H9 (cell line): Measurements from ENCODE around the gene CD209. TPM values are rescaled to one million over a fixed set of nuclear protein-coding genes. Genes with fewer than 3 reads are reported as not detected.
A peak's percentile ranks its signal among the peaks of the same experiment; 100 is the strongest.

Experiments used
- DNase-seq: peaks from one replicate; pipeline ENCODE4 v3.0.0-alpha.2; 2017
- H2AFZ ChIP-seq: one replicate; pipeline ENCODE4 v1.6.1; 2013; ENCODE audit warnings: mild to moderate bottlenecking, low read length, control low read depth, moderate library complexity
- H2AK5ac ChIP-seq: 2 replicates; pipeline ENCODE4 v1.6.1; 2013; ENCODE audit warnings: low read length, control low read depth, mixed read lengths; ENCODE audit not compliant: insufficient read length
- H2BK120ac ChIP-seq: one replicate; pipeline ENCODE4 v1.6.1; 2013; ENCODE audit warnings: low read depth, mild to moderate bottlenecking, low read length, control low read depth, inconsistent platforms; ENCODE audit not compliant: poor library complexity, severe bottlenecking
- H2BK12ac ChIP-seq: 2 replicates; pipeline ENCODE4 v1.6.1; 2013; ENCODE audit warnings: low read length, control low read depth, mixed read lengths, low read depth; ENCODE audit not compliant: insufficient read length
- H2BK15ac ChIP-seq: 2 replicates; pipeline ENCODE4 v1.6.1; 2013; ENCODE audit warnings: low read depth, low read length, control low read depth
- H2BK20ac ChIP-seq: one replicate; pipeline ENCODE4 v1.6.1; 2013; ENCODE audit warnings: low read depth, mild to moderate bottlenecking, low read length, control low read depth, inconsistent platforms; ENCODE audit not compliant: poor library complexity, severe bottlenecking
- H2BK5ac ChIP-seq: 2 replicates; pipeline ENCODE4 v1.6.1; 2013; ENCODE audit warnings: low read length, control low read depth, mixed read lengths; ENCODE audit not compliant: insufficient read length
- H3K14ac ChIP-seq: 2 replicates; pipeline ENCODE4 v1.6.1; 2013; ENCODE audit warnings: low read length, control low read depth; ENCODE audit not compliant: insufficient read depth
- H3K18ac ChIP-seq: 2 replicates; pipeline ENCODE4 v1.6.1; 2013; ENCODE audit warnings: low read depth, mild to moderate bottlenecking, mixed read lengths, low read length, control low read depth; ENCODE audit not compliant: insufficient read length
- H3K23ac ChIP-seq: 2 replicates; pipeline ENCODE4 v1.6.1; 2013; ENCODE audit warnings: low read length, control low read depth, mixed read lengths, low read depth; ENCODE audit not compliant: insufficient read length
- H3K23me2 ChIP-seq: 2 replicates; pipeline ENCODE4 v1.6.1; 2013; ENCODE audit warnings: low read depth, mild to moderate bottlenecking, mixed read lengths, low read length, control low read depth; ENCODE audit not compliant: insufficient read length, poor library complexity, severe bottlenecking
- H3K27ac ChIP-seq: 2 replicates; pipeline ENCODE4 v1.5.1; 2013; ENCODE audit warnings: low read length, control low read depth, mixed read lengths, low read depth; ENCODE audit not compliant: insufficient read length
- H3K27me3 ChIP-seq: 2 replicates; pipeline ENCODE4 v1.6.1; 2013; ENCODE audit warnings: low read length, control low read depth, inconsistent platforms; ENCODE audit not compliant: insufficient read depth
- H3K4ac ChIP-seq: 2 replicates; pipeline ENCODE4 v1.6.1; 2013; ENCODE audit warnings: low read depth, mild to moderate bottlenecking, control low read depth, inconsistent platforms, low read length, moderate library complexity
- H3K4me1 ChIP-seq: 2 replicates; pipeline ENCODE4 v1.6.1; 2013; ENCODE audit warnings: low read length, control low read depth, inconsistent platforms; ENCODE audit not compliant: insufficient read depth
- H3K4me2 ChIP-seq: 2 replicates; pipeline ENCODE4 v1.6.1; 2013; ENCODE audit warnings: low read length, control low read depth, mixed read lengths; ENCODE audit not compliant: insufficient read length, insufficient read depth
- H3K56ac ChIP-seq: 2 replicates; pipeline ENCODE4 v1.6.1; 2013; ENCODE audit warnings: low read depth, mild to moderate bottlenecking, mixed read lengths, low read length, control low read depth; ENCODE audit not compliant: insufficient read length
- H3K79me1 ChIP-seq: 2 replicates; pipeline ENCODE4 v1.6.1; 2013; ENCODE audit warnings: low read depth, mild to moderate bottlenecking, moderate library complexity, low read length, control low read depth, inconsistent platforms; ENCODE audit not compliant: insufficient read depth, poor library complexity, severe bottlenecking
- H3K79me2 ChIP-seq: 2 replicates; pipeline ENCODE4 v1.6.1; 2013; ENCODE audit warnings: low read length, control low read depth, inconsistent platforms; ENCODE audit not compliant: insufficient read depth
- H3K9ac ChIP-seq: 2 replicates; pipeline ENCODE4 v1.6.1; 2013; ENCODE audit warnings: low read length, control low read depth, mixed read lengths; ENCODE audit not compliant: insufficient read length; ENCODE audit errors: extremely low read depth
- H3K9me3 ChIP-seq: one replicate; pipeline ENCODE4 v1.6.1; 2013; ENCODE audit warnings: low read depth, low read length, inconsistent platforms; ENCODE audit not compliant: control insufficient read depth
- H3T11ph ChIP-seq: one replicate; pipeline ENCODE4 v1.6.1; 2013; ENCODE audit warnings: mild to moderate bottlenecking, low read length, control low read depth, inconsistent platforms
- H4K20me1 ChIP-seq: one replicate; pipeline ENCODE4 v1.6.1; 2013; ENCODE audit not compliant: control insufficient read depth, insufficient read length, insufficient read depth
- H4K5ac ChIP-seq: 2 replicates; pipeline ENCODE4 v1.6.1; 2013; ENCODE audit warnings: low read depth, mild to moderate bottlenecking, mixed read lengths, low read length, control low read depth; ENCODE audit not compliant: insufficient read length
- H4K8ac ChIP-seq: replicated peaks from 2 replicates; pipeline ENCODE4 v1.6.1; 2013; ENCODE audit warnings: low read length, control low read depth, mixed read lengths, low read depth; ENCODE audit not compliant: insufficient read length
- H4K91ac ChIP-seq: 2 replicates; pipeline ENCODE4 v1.6.1; 2013; ENCODE audit warnings: low read depth, mild to moderate bottlenecking, moderate library complexity, mixed read lengths, low read length, control low read depth; ENCODE audit not compliant: insufficient read length
- H3K27ac Mint-ChIP-seq, 3 experiments: 2 replicates in 2 of 3; 3 replicates in 1 of 3; pipeline ENCODE4 v1.8.0; 2020 to 2021; ENCODE audit warnings: mixed read lengths in 3 of 3, mild to moderate bottlenecking in 1 of 3, moderate library complexity in 1 of 3
- H3K27me3 Mint-ChIP-seq: 2 replicates; pipeline ENCODE4 v1.8.0; 2021; ENCODE audit warnings: low read depth, mild to moderate bottlenecking, moderate library complexity, mixed read lengths
- H3K36me3 Mint-ChIP-seq, 3 experiments: 2 replicates in 2 of 3; 3 replicates in 1 of 3; pipeline ENCODE4 v1.8.0; 2020 to 2021; ENCODE audit warnings: low read depth in 3 of 3, mixed read lengths in 3 of 3; ENCODE audit not compliant: insufficient read depth in 1 of 3
- H3K4me1 Mint-ChIP-seq, 2 experiments: 2 replicates each; pipeline ENCODE4 v1.8.0; 2020; ENCODE audit warnings: mixed read lengths in 2 of 2
- H3K4me3 Mint-ChIP-seq, 2 experiments: 2 replicates in 1 of 2; 3 replicates in 1 of 2; pipeline ENCODE4 v1.8.0; 2020 to 2021; ENCODE audit warnings: mild to moderate bottlenecking in 2 of 2, mixed read lengths in 2 of 2, moderate library complexity in 1 of 2
- H3K9me3 Mint-ChIP-seq, 2 experiments: 2 replicates in 1 of 2; 3 replicates in 1 of 2; pipeline ENCODE4 v1.8.0; 2020; ENCODE audit warnings: mild to moderate bottlenecking in 2 of 2, mixed read lengths in 2 of 2, moderate library complexity in 1 of 2
- CTCF ChIP-seq: fragments of 200-600 bp; sonication (generic); conservative IDR thresholded peaks from 3 replicates; pipeline ENCODE4 v1.8.0; 2021; ENCODE audit warnings: antibody characterized with exemption, mild to moderate bottlenecking
- WGBS: extraction: QIAGEN DNeasy Blood & Tissue Kit; methylation state at CpG from one replicate; pipeline ENCODE4 v1.1.7; 2013; ENCODE audit warnings: missing lambda C conversion rate, low lambda C conversion rate, mixed read lengths; ENCODE audit not compliant: insufficient read length; ENCODE audit errors: extremely low coverage; 5-methylcytosine and 5-hydroxymethylcytosine counted together
- total RNA-seq: library from RNA; stranded (reverse); gene quantifications from 2 replicates; pipeline ENCODE4 v1.2.1, GENCODE V29; 2021

The CD209 gene
- total RNA-seq, 1 experiment from 2014 or later: not detected

GRCh38 chr19:7703332-7703731 is 44.0 kb downstream of the CD209 start:
- no peaks in the 10 kb centered on the region for H3K4me1 ChIP-seq
- H4K8ac ChIP-seq: no peak overlapping the region
- H3K4me3 Mint-ChIP-seq: no peak overlapping the region
- peaks cover 55% of the 10 kb centered on the region for H3K27me3 Mint-ChIP-seq
- H3K23me2 ChIP-seq: no peaks in the 10 kb centered on the region
- peak; percentile 47 for DNase-seq
- H2AFZ ChIP-seq: no peak overlapping the region
- no peak overlapping the region for H3K23ac ChIP-seq
- H3K9ac ChIP-seq: no peak overlapping the region
- H3K36me3 Mint-ChIP-seq: no peaks in the 10 kb centered on the region; a peak in 1 of 7 replicates
- no peak overlapping the region for H3K18ac ChIP-seq
- H3K79me2 ChIP-seq: no peaks in the 10 kb centered on the region
- H3K27ac Mint-ChIP-seq: 0 out of 7 replicates have a peak overlapping the region, but pooled peaks of 1 of the 3 experiments have one; percentile 22
- H2BK120ac ChIP-seq: no peak overlapping the region
- H3K4me2 ChIP-seq: no peak overlapping the region
- no peak for TF ChIP-seq CTCF
- H2BK12ac ChIP-seq: no peak overlapping the region
- no peaks in the 10 kb centered on the region for H3K79me1 ChIP-seq
- H2BK15ac ChIP-seq: no peak overlapping the region
- H3K27ac ChIP-seq: no peak overlapping the region
- no peak overlapping the region for H2BK20ac ChIP-seq
- no peak overlapping the region for H4K5ac ChIP-seq
- H3K4me1 Mint-ChIP-seq: peaks cover 8 to 18% of the 10 kb centered on the region in 2 experiments
- H3K9me3 ChIP-seq: no peaks in the 10 kb centered on the region
- H3K9me3 Mint-ChIP-seq: no peaks in the 10 kb centered on the region
- H4K91ac ChIP-seq: no peak overlapping the region
- H3T11ph ChIP-seq: no peak overlapping the region
- H2AK5ac ChIP-seq: no peak overlapping the region
- no peaks in the 10 kb centered on the region for H4K20me1 ChIP-seq
- no peak overlapping the region for H3K56ac ChIP-seq
- no peak overlapping the region for H2BK5ac ChIP-seq
- no CpG with 5 or more reads among the region's 8 CpGs for WGBS
- H3K14ac ChIP-seq: no peak overlapping the region; the same call in 1 of the 2 replicates
- H3K4ac ChIP-seq: no peak overlapping the region
- no peaks in the 10 kb centered on the region for H3K27me3 ChIP-seq
